Panc1 (cell line): ENCODE measurements around the gene TMEM161A.

ENCODE experiments used
- POLR2AphosphoS5 ChIP-seq: IDR thresholded peaks from 2 replicates; pipeline ENCODE4 v1.6.1; 2012; ENCODE audit warnings: mild to moderate bottlenecking, low read depth, low read length, moderate library complexity
- TF ChIP-seq, protein P1 (sequence below): fragments of 450-650 bp; IDR thresholded peaks from 2 replicates; pipeline ENCODE4 v1.5.1; 2017; ENCODE audit warnings: mild to moderate bottlenecking

DNA sequence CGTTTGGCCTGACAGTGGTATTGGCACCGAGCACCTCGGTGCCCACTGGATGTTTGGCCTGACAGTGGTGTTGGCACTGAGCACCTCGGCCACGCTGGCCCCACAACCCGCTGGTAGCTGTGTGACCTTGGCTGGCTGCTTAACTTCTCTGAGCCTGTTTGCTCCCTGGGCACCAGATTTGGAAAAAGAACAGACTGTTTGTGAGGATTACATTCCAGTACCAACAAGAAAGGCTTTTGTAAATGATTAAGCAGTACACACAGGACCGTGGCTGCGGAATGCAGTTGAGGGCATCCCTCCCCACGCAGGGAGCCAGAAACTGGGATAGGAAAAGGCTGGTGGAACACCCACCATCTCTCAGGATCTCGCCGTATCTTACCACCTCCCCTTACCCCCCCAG, 42.6 kb downstream of the TMEM161A start:
- TF ChIP-seq, protein P1, sequence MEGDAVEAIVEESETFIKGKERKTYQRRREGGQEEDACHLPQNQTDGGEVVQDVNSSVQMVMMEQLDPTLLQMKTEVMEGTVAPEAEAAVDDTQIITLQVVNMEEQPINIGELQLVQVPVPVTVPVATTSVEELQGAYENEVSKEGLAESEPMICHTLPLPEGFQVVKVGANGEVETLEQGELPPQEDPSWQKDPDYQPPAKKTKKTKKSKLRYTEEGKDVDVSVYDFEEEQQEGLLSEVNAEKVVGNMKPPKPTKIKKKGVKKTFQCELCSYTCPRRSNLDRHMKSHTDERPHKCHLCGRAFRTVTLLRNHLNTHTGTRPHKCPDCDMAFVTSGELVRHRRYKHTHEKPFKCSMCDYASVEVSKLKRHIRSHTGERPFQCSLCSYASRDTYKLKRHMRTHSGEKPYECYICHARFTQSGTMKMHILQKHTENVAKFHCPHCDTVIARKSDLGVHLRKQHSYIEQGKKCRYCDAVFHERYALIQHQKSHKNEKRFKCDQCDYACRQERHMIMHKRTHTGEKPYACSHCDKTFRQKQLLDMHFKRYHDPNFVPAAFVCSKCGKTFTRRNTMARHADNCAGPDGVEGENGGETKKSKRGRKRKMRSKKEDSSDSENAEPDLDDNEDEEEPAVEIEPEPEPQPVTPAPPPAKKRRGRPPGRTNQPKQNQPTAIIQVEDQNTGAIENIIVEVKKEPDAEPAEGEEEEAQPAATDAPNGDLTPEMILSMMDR = no peak
- TF ChIP-seq POLR2AphosphoS5 = no peak
